IMR-90 (cell line): Measurements from ENCODE around the gene SLC7A6OS. TPM values are rescaled to one million over a fixed set of nuclear protein-coding genes. Genes with fewer than 3 reads are reported as not detected.
A peak's percentile ranks its signal among the peaks of the same experiment; 100 is the strongest.

Experiments
- ATAC-seq: fragments of 200-7000 bp; cut with Tn5 transposase; 2 replicates; pipeline ENCODE4 v1.9.1; 2020; ENCODE audit warnings: low read depth, mild to moderate bottlenecking, moderate library complexity
- BruUV-seq: library from RNA; stranded (reverse); fragments of 400-500 nt; replicated peaks from 2 replicates; lab custom pipeline; 2021; lab: Mats Ljungman, UMichigan
- CTCF ChIA-PET: fragments of 300-600 bp; formaldehyde crosslinking; extraction: SDS; loops from one replicate; lab custom pipeline; 2021; ENCODE audit warnings: antibody characterized with exemption; lab: Yijun Ruan, JAX
- POLR2A ChIA-PET: fragments of 300-600 bp; sonication (Branson Sonifier 250); formaldehyde crosslinking; loops from one replicate; lab custom pipeline; 2022; ENCODE audit warnings: antibody characterized with exemption; ENCODE audit not compliant: unreplicated experiment; lab: Charles Lee
- DNase-seq: peaks from one replicate; pipeline ENCODE4 v3.0.0; 2013
- H2AFZ ChIP-seq: replicated peaks from 2 replicates; pipeline ENCODE3; 2013; ENCODE audit warnings: low read length, mild to moderate bottlenecking; ENCODE audit not compliant: poor library complexity
- H2AK5ac ChIP-seq: 2 replicates; pipeline ENCODE4 v1.6.1; 2013; ENCODE audit warnings: low read depth, low read length, inconsistent platforms
- H2AK9ac ChIP-seq: replicated peaks from 2 replicates; pipeline ENCODE3; 2013; ENCODE audit warnings: mild to moderate bottlenecking, low read depth, low read length, moderate library complexity; ENCODE audit not compliant: poor library complexity
- H2BK120ac ChIP-seq: 2 replicates; pipeline ENCODE4 v1.6.1; 2013; ENCODE audit warnings: low read depth, low read length, inconsistent platforms
- H2BK15ac ChIP-seq: 3 replicates; pipeline ENCODE4 v1.6.1; 2013; ENCODE audit warnings: low read depth, low read length, inconsistent platforms
- H2BK20ac ChIP-seq: 2 replicates; pipeline ENCODE4 v1.6.1; 2013; ENCODE audit warnings: low read depth, mild to moderate bottlenecking, inconsistent platforms, low read length, moderate library complexity
- H2BK5ac ChIP-seq: 2 replicates; pipeline ENCODE4 v1.6.1; 2013; ENCODE audit warnings: mild to moderate bottlenecking, low read depth, low read length, inconsistent platforms; ENCODE audit not compliant: poor library complexity, severe bottlenecking
- H3K14ac ChIP-seq: replicated peaks from 2 replicates; pipeline ENCODE4 v1.6.1; 2013; ENCODE audit warnings: low read depth, low read length, inconsistent platforms
- H3K18ac ChIP-seq: 2 replicates; pipeline ENCODE4 v1.6.1; 2013; ENCODE audit warnings: low read depth, low read length, control low read depth
- H3K23ac ChIP-seq: 2 replicates; pipeline ENCODE4 v1.6.1; 2013; ENCODE audit warnings: low read depth, low read length, inconsistent platforms
- H3K27ac ChIP-seq: 2 replicates; pipeline ENCODE4 v1.5.1; 2013; ENCODE audit warnings: mild to moderate bottlenecking, control low read depth, low read length; ENCODE audit not compliant: insufficient read depth
- H3K27me3 ChIP-seq: 2 replicates; pipeline ENCODE4 v1.6.1; 2013; ENCODE audit warnings: low read length; ENCODE audit not compliant: control insufficient read depth, insufficient read depth
- H3K36me3 ChIP-seq: 2 replicates; pipeline ENCODE4 v1.6.1; 2013; ENCODE audit warnings: low read length, mixed read lengths; ENCODE audit not compliant: control insufficient read depth, insufficient read depth
- H3K4ac ChIP-seq: 2 replicates; pipeline ENCODE4 v1.6.1; 2013; ENCODE audit warnings: low read depth, low read length, inconsistent platforms
- H3K4me1 ChIP-seq: 2 replicates; pipeline ENCODE4 v1.6.1; 2013; ENCODE audit warnings: low read length, mixed read lengths; ENCODE audit not compliant: control insufficient read depth, insufficient read depth
- H3K4me2 ChIP-seq: 2 replicates; pipeline ENCODE4 v1.6.1; 2013; ENCODE audit warnings: low read depth, mild to moderate bottlenecking, control low read depth, low read length, moderate library complexity
- H3K4me3 ChIP-seq: 2 replicates; pipeline ENCODE4 v1.5.1; 2013; ENCODE audit warnings: low read depth, mild to moderate bottlenecking, control low read depth, low read length, moderate library complexity; ENCODE audit not compliant: insufficient read depth
- H3K56ac ChIP-seq: 2 replicates; pipeline ENCODE4 v1.6.1; 2013; ENCODE audit warnings: low read length, inconsistent platforms; ENCODE audit not compliant: insufficient read depth; ENCODE audit errors: extremely low read depth
- H3K79me1 ChIP-seq, 2 experiments: 2 replicates each; pipeline ENCODE4 v1.6.1; 2013; ENCODE audit warnings: low read length in 2 of 2, inconsistent platforms in 1 of 2, low read depth in 1 of 2
- H3K9ac ChIP-seq: 2 replicates; pipeline ENCODE4 v1.6.1; 2013; ENCODE audit warnings: low read depth, low read length, control low read depth
- H3K9me1 ChIP-seq: 2 replicates; pipeline ENCODE4 v1.6.1; 2013; ENCODE audit warnings: low read length, inconsistent platforms; ENCODE audit not compliant: insufficient read depth
- H3K9me3 ChIP-seq: 2 replicates; pipeline ENCODE4 v1.6.1; 2013; ENCODE audit warnings: low read length; ENCODE audit not compliant: control insufficient read depth, insufficient read depth
- H4K20me1 ChIP-seq: 2 replicates; pipeline ENCODE4 v1.6.1; 2013; ENCODE audit warnings: low read length, inconsistent platforms; ENCODE audit not compliant: insufficient read depth
- H4K5ac ChIP-seq: 2 replicates; pipeline ENCODE4 v1.6.1; 2013; ENCODE audit warnings: mild to moderate bottlenecking, low read depth, low read length, control low read depth
- H4K8ac ChIP-seq, 2 experiments: 2 replicates each; pipeline ENCODE4 v1.6.1; 2013; ENCODE audit warnings: low read depth in 2 of 2, low read length in 2 of 2, control low read depth in 1 of 2, inconsistent platforms in 1 of 2
- H4K91ac ChIP-seq: 2 replicates; pipeline ENCODE4 v1.6.1; 2013; ENCODE audit warnings: low read depth, low read length, inconsistent platforms; ENCODE audit not compliant: insufficient read depth
- MAZ ChIP-seq: IDR thresholded peaks from 2 replicates; pipeline ENCODE4 v1.6.1; 2012; ENCODE audit warnings: low read depth, mild to moderate bottlenecking, low read length, improper control_type of control experiment, moderate library complexity, borderline replicate concordance
- RAD21 ChIP-seq: IDR thresholded peaks from 2 replicates; pipeline ENCODE4 v1.6.1; 2012; ENCODE audit warnings: low read length, improper control_type of control experiment
- RFX5 ChIP-seq: IDR thresholded peaks from 2 replicates; pipeline ENCODE4 v1.8.0; 2012; ENCODE audit warnings: low read depth, mild to moderate bottlenecking, low read length, moderate library complexity
- SMC3 ChIP-seq: fragments of 150-350 bp; IDR thresholded peaks from 2 replicates; pipeline ENCODE4 v1.6.1; 2016; ENCODE audit warnings: low read depth, mild to moderate bottlenecking, antibody characterized with exemption, low read length, moderate library complexity
- WGBS, 2 experiments: methylation state at CpG; one replicate each; pipeline versions ENCODE4 v1.1.5 to v1.1.7; 2013; ENCODE audit warnings: missing lambda C conversion rate in 2 of 2; ENCODE audit not compliant: insufficient read length in 1 of 2; ENCODE audit errors: extremely low coverage in 2 of 2; 5-methylcytosine and 5-hydroxymethylcytosine counted together
- dilution Hi-C: fragments of 300-500 bp; cut with HindIII; formaldehyde crosslinking; loops from one replicate; pipeline ENCODE4 v1.14.3; 2018; ENCODE audit warnings: low sequenced_read_pairs; ENCODE audit not compliant: unreplicated experiment
- in situ Hi-C: fragments of 300-500 bp; cut with MboI; formaldehyde crosslinking; loops from 3 replicates; pipeline ENCODE4 v1.14.3; 2019; ENCODE audit warnings: low sequenced_read_pairs, inconsistent platforms, mixed read lengths
- intact Hi-C: fragments of 100-400 bp; cut with micrococcal nuclease; formaldehyde crosslinking; loops from 2 replicates; pipeline ENCODE4 v1.10.0; 2022
- polyA plus RNA-seq, 3 experiments: library from polyadenylated mRNA; depleted of rRNA; stranded (reverse); fragments of >200 nt; gene quantifications; 2 replicates each; pipeline ENCODE4 v1.2.3, GENCODE V29; 2012; ENCODE audit warnings: low replicate concordance in 1 of 3
- total RNA-seq: library from RNA; depleted of rRNA; stranded (reverse); fragments of >200 nt; gene quantifications from 2 replicates; pipeline ENCODE4 v1.2.3, GENCODE V29; 2012
- TF ChIP-seq, protein P1 (sequence below): fragments of 150-350 bp; IDR thresholded peaks from 2 replicates; pipeline ENCODE4 v1.6.1; 2016; ENCODE audit warnings: low read depth, mild to moderate bottlenecking, low read length, moderate library complexity, borderline replicate concordance
- TF ChIP-seq, protein P2 (sequence below): fragments of 150-350 bp; IDR thresholded peaks from 2 replicates; pipeline ENCODE4 v1.6.1; 2017; ENCODE audit warnings: mild to moderate bottlenecking, antibody characterized with exemption, low read length, low read depth

SLC7A6OS gene
- total and polyA plus RNA-seq, 2 of the 4 experiments (the other 2 are of a cell fraction): 6.8 to 8.4 TPM

DNA sequence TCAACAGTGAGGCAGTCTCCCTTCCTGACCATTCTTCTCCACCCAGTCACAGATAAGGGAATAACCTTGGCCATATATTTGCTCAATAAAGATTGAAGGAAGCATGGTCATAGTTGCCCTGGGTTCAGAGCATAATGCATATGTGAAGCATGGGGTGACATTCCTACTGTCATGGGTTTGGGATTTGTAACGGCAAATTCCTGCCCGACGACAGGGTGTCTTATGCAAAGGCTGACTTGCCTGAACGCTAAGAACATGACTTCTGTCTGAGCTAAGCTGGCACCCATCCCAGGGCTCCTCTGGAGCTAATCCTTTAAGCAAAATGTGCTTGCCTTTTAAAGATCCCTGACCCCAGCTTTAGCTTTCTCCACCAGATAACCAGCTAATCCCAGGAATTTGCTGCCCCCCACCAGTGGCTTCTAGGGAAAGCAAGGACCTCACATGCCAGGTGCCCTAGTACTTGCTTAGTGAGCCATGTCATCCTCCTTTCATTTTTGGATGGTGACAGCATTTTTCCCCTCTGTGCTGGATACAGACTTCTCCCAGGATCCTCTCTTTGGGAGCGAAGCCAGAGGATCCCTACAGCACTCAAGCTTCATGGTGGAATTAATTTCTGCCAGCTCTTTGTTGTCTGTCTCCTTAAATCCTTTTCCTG lies 11.7 kb downstream of the SLC7A6OS start:
- Histone ChIP-seq H4K8ac (no peak overlapping the region), H3K4me1 (peaks cover 7% of the 10 kb centered on the region; the same call in 1 of the 2 replicates), H2BK20ac (no peak overlapping the region), H3K4me2 (no peak overlapping the region), H3K36me3 (peaks cover 59% of the 10 kb centered on the region), H2BK15ac (no peak overlapping the region), H3K23ac (no peak overlapping the region), H4K91ac (no peak overlapping the region), H3K9me3 (no peaks in the 10 kb centered on the region), H3K9ac (no peak overlapping the region), H4K5ac (no peak overlapping the region), H3K14ac (no peak overlapping the region), H2AK5ac (peak overlapping the region; percentile 17; the same call in 1 of the 2 replicates), H3K79me1 (peaks cover 15 to 62% of the 10 kb centered on the region in 2 experiments; a peak in 3 of 4 replicates), H3K56ac (no peak overlapping the region), H3K27ac (peak overlapping the region; percentile 16; the same call in 1 of the 2 replicates), H3K4me3 (no peak overlapping the region), H3K9me1 (peaks cover 8% of the 10 kb centered on the region; the same call in 1 of the 2 replicates), H3K27me3 (no peaks in the 10 kb centered on the region), H2AFZ (no peak overlapping the region), H2BK5ac (peak overlapping the region; percentile 37), H2BK120ac (no peak overlapping the region), H3K4ac (peak overlapping the region; percentile 36), H4K20me1 (peaks cover 13% of the 10 kb centered on the region), H2AK9ac (peak overlapping the region; percentile 71), H3K18ac (no peak overlapping the region)
- TF ChIP-seq MAZ (no peak), SMC3 (no peak), RFX5 (no peak), RAD21 (no peak)
- TF ChIP-seq, protein P1, sequence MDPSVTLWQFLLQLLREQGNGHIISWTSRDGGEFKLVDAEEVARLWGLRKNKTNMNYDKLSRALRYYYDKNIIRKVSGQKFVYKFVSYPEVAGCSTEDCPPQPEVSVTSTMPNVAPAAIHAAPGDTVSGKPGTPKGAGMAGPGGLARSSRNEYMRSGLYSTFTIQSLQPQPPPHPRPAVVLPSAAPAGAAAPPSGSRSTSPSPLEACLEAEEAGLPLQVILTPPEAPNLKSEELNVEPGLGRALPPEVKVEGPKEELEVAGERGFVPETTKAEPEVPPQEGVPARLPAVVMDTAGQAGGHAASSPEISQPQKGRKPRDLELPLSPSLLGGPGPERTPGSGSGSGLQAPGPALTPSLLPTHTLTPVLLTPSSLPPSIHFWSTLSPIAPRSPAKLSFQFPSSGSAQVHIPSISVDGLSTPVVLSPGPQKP: no peak
- TF ChIP-seq, protein P2, sequence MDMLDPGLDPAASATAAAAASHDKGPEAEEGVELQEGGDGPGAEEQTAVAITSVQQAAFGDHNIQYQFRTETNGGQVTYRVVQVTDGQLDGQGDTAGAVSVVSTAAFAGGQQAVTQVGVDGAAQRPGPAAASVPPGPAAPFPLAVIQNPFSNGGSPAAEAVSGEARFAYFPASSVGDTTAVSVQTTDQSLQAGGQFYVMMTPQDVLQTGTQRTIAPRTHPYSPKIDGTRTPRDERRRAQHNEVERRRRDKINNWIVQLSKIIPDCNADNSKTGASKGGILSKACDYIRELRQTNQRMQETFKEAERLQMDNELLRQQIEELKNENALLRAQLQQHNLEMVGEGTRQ: no peak
- intact Hi-C loops: loop anchor here (5.0 kb wide), 1 partner anchor 37 kb away; the partner anchor contains the start of gene SLC7A6
- no TSS peak for BruUV-seq
- in situ Hi-C loops: no loop called here
- ChIA-PET POLR2A (no interaction called here), CTCF (interaction anchor here (1.1 kb wide), 1 partner anchor 11 kb away, joined by 3 read pairs; no protein-coding TSS in a partner anchor)
- WGBS, 2 experiments: 6% methylated on average over 4 of the region's 5 CpGs; no CpG with 5 or more reads in 1 of the 2 experiments
- peak; percentile 64 for ATAC-seq
- dilution Hi-C loops: no loop called here
- peak; percentile 77 for DNase-seq
